Endothelial cell (in vitro differentiated cells): ENCODE results near the gene CTDP1. TPM values are rescaled to one million over a fixed set of nuclear protein-coding genes. Genes with fewer than 3 reads are reported as not detected.

Experiments used
- DNase-seq: peaks from one replicate; pipeline ENCODE4 v3.0.0; 2021; ENCODE audit warnings: low spot score
- H3K27ac Mint-ChIP-seq: one replicate; pipeline ENCODE4 v1.8.0; 2021; ENCODE audit warnings: mixed read lengths, inconsistent platforms; ENCODE audit not compliant: unreplicated experiment
- H3K27me3 Mint-ChIP-seq: one replicate; pipeline ENCODE4 v1.8.0; 2021; ENCODE audit warnings: mild to moderate bottlenecking, moderate library complexity, mixed read lengths, inconsistent platforms; ENCODE audit not compliant: unreplicated experiment
- H3K36me3 Mint-ChIP-seq: one replicate; pipeline ENCODE4 v1.8.0; 2021; ENCODE audit warnings: mild to moderate bottlenecking, low read depth, mixed read lengths, inconsistent platforms; ENCODE audit not compliant: unreplicated experiment
- H3K4me1 Mint-ChIP-seq: one replicate; pipeline ENCODE4 v1.8.0; 2021; ENCODE audit warnings: mild to moderate bottlenecking, mixed read lengths, inconsistent platforms; ENCODE audit not compliant: unreplicated experiment
- H3K4me3 Mint-ChIP-seq: one replicate; pipeline ENCODE4 v1.8.0; 2021; ENCODE audit warnings: mild to moderate bottlenecking, mixed read lengths, inconsistent platforms; ENCODE audit not compliant: unreplicated experiment
- H3K9me3 Mint-ChIP-seq: one replicate; pipeline ENCODE4 v1.8.0; 2021; ENCODE audit warnings: mixed read lengths, inconsistent platforms; ENCODE audit not compliant: unreplicated experiment
- total RNA-seq: library from RNA; stranded (reverse); fragmentation: NEBNext Ultra II Directional; extraction: Animal tissue kit (Norgen Biotek cat#: 25700); gene quantifications from one replicate; pipeline ENCODE4 v1.2.1, GENCODE V29; 2021; ENCODE audit not compliant: unreplicated experiment
- TF ChIP-seq, protein P1 (sequence below): fragments of 200-600 bp; sonication (generic); IDR thresholded peaks from one replicate; pipeline ENCODE4 v1.5.0; 2021; ENCODE audit warnings: antibody characterized with exemption; ENCODE audit not compliant: unreplicated experiment

The CTDP1 gene
- total RNA-seq, 1 donor from 2014 or later, result 34.2 TPM

- H3K9me3 Mint-ChIP-seq, result peaks cover 7% of the 10 kb centered on the region
- peaks cover 7% of the 10 kb centered on the region for H3K36me3 Mint-ChIP-seq
- no peak for DNase-seq
- TF ChIP-seq, protein P1, sequence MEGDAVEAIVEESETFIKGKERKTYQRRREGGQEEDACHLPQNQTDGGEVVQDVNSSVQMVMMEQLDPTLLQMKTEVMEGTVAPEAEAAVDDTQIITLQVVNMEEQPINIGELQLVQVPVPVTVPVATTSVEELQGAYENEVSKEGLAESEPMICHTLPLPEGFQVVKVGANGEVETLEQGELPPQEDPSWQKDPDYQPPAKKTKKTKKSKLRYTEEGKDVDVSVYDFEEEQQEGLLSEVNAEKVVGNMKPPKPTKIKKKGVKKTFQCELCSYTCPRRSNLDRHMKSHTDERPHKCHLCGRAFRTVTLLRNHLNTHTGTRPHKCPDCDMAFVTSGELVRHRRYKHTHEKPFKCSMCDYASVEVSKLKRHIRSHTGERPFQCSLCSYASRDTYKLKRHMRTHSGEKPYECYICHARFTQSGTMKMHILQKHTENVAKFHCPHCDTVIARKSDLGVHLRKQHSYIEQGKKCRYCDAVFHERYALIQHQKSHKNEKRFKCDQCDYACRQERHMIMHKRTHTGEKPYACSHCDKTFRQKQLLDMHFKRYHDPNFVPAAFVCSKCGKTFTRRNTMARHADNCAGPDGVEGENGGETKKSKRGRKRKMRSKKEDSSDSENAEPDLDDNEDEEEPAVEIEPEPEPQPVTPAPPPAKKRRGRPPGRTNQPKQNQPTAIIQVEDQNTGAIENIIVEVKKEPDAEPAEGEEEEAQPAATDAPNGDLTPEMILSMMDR, result no peak
- H3K27me3 Mint-ChIP-seq, result peaks cover 12% of the 10 kb centered on the region
- H3K4me3 Mint-ChIP-seq, result no peak overlapping the region
- peaks cover 17% of the 10 kb centered on the region for H3K4me1 Mint-ChIP-seq
- H3K27ac Mint-ChIP-seq, result no peak overlapping the region
Measured at GRCh38 chr18:79637921-79638909, 41.4 kb upstream of the CTDP1 start.

DNA sequence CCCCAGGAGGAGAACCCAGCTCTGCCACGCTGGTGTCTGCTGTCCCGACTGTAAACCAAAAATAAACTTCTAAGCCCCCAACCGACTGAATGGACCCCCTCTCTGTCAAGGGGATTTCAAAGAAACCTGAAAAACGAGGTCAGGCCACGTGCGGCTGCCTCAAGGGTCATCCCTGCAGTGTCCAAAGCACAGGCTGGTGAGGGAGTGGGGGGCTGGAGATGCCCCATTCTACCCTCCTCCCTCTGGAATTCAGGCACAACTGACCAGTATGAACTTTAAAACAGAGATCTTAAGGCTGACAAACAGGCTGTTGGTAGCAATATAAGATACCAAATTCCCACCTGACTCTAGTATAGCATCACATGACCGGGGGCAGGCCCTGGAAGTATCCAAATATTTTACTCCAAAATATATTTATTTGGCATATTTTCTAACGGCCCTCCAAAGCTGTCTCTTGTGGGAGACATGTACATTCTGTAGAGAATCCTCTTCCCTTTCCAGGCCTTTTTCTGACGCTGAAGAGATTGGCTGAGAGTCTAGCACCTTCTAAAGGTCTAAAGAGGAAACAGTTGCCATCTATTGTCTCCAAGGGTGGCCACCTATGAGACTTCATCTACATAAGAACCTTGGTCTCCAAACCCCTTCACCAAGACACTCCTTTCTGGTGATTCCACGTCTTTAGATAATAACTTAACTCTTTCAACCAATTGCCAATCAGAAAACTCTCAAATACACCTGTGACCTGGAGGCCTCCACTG is 40.4 kb upstream of the CTDP1 start:
- TF ChIP-seq, protein P1, result no peak
- Mint-ChIP-seq H3K27me3 (peaks cover 11% of the 10 kb centered on the region), H3K4me3 (no peak overlapping the region), H3K27ac (no peak overlapping the region), H3K9me3 (no peaks in the 10 kb centered on the region), H3K36me3 (no peaks in the 10 kb centered on the region), H3K4me1 (peaks cover 13% of the 10 kb centered on the region)
- no peak for DNase-seq

- DNase-seq, result no peak
- no peaks in the 10 kb centered on the region for H3K9me3 Mint-ChIP-seq
- no peaks in the 10 kb centered on the region for H3K36me3 Mint-ChIP-seq
- peaks cover 13% of the 10 kb centered on the region for H3K4me1 Mint-ChIP-seq
- H3K27me3 Mint-ChIP-seq, result peaks cover 11% of the 10 kb centered on the region
- no peak overlapping the region for H3K27ac Mint-ChIP-seq
- H3K4me3 Mint-ChIP-seq, result no peak overlapping the region
- TF ChIP-seq, protein P1, result no peak
Measured at GRCh38 chr18:79640064-79640672, 39.4 kb upstream of the CTDP1 start.

GRCh38 chr18:79640875-79641274 is 38.7 kb upstream of the CTDP1 start:
- no peaks in the 10 kb centered on the region for H3K36me3 Mint-ChIP-seq
- no peaks in the 10 kb centered on the region for H3K9me3 Mint-ChIP-seq
- DNase-seq, result no peak
- peaks cover 9% of the 10 kb centered on the region for H3K27me3 Mint-ChIP-seq
- no peak overlapping the region for H3K4me3 Mint-ChIP-seq
- H3K27ac Mint-ChIP-seq, result no peak overlapping the region
- peaks cover 13% of the 10 kb centered on the region for H3K4me1 Mint-ChIP-seq
- TF ChIP-seq, protein P1, result no peak
